K562 (cell line): Measurements from ENCODE around the gene ZNF774. TPM values are rescaled to one million over a fixed set of nuclear protein-coding genes. Genes with fewer than 3 reads are reported as not detected.

Experiments used
- ATF3 ChIP-seq, 2 experiments: fragments of 450-650 bp in 1 of 2; sonication (generic) in 1 of 2; formaldehyde crosslinking in 1 of 2; IDR thresholded peaks in 1 of 2; conservative IDR thresholded peaks in 1 of 2; 2 replicates each; pipeline versions ENCODE4 v1.6.1 to v1.8.1; 2016 to 2023; ENCODE audit warnings: mild to moderate bottlenecking in 2 of 2, moderate library complexity in 2 of 2, inconsistent platforms in 1 of 2, missing genetic modification reagents in 1 of 2
- ATF7 ChIP-seq: fragments of 450-650 bp; IDR thresholded peaks from 2 replicates; pipeline ENCODE4 v1.7.1; 2014; ENCODE audit warnings: mild to moderate bottlenecking, moderate library complexity
- COPS2 ChIP-seq: fragments of 450-650 bp; conservative IDR thresholded peaks from 2 replicates; pipeline ENCODE4 v1.6.1; 2016; ENCODE audit warnings: mild to moderate bottlenecking, moderate library complexity
- CREB1 ChIP-seq, 2 experiments: sonication (generic) in 1 of 2; formaldehyde crosslinking in 1 of 2; IDR thresholded peaks; 2 replicates each; pipeline versions ENCODE4 v1.6.1 to v1.8.0; 2012 to 2022; ENCODE audit warnings: inconsistent platforms in 1 of 2, mild to moderate bottlenecking in 1 of 2, missing genetic modification reagents in 1 of 2, moderate library complexity in 1 of 2
- FOS ChIP-seq: IDR thresholded peaks from 3 replicates; pipeline ENCODE4 v1.6.1; 2011; ENCODE audit not compliant: insufficient read length; ENCODE audit errors: extremely low read depth
- GABPA ChIP-seq: fragments of 200-800 bp; sonication (Bioruptor generic); conservative IDR thresholded peaks from 2 replicates; pipeline ENCODE4 v1.6.1; 2016; ENCODE audit warnings: low read depth, missing genetic modification characterization, missing compliant biosample characterization
- GTF2A2 ChIP-seq: IDR thresholded peaks from 2 replicates; pipeline ENCODE4 v1.6.1; 2016; ENCODE audit warnings: mild to moderate bottlenecking, missing genetic modification characterization, missing compliant biosample characterization
- HDAC1 ChIP-seq, 2 experiments: fragments of 450-650 bp; IDR thresholded peaks; 2 replicates each; pipeline ENCODE4 v1.6.1; 2016 to 2017; ENCODE audit warnings: inconsistent platforms in 1 of 2, mild to moderate bottlenecking in 1 of 2, moderate library complexity in 1 of 2
- JUN ChIP-seq, 2 experiments: sonication (generic) in 1 of 2; formaldehyde crosslinking in 1 of 2; IDR thresholded peaks; 2 replicates each; pipeline versions ENCODE4 v1.6.1 to v1.8.0; 2012 to 2022; ENCODE audit warnings: borderline replicate concordance in 2 of 2, mild to moderate bottlenecking in 2 of 2, improper control_type of control experiment in 1 of 2, low read depth in 1 of 2, low read length in 1 of 2, missing genetic modification reagents in 1 of 2
- LEF1 ChIP-seq: fragments of 450-650 bp; IDR thresholded peaks from 2 replicates; pipeline ENCODE4 v1.6.1; 2016; ENCODE audit warnings: mild to moderate bottlenecking
- SIX5 ChIP-seq, 2 experiments: IDR thresholded peaks; 2 replicates each; pipeline ENCODE4 v1.6.1; 2011; ENCODE audit warnings: low read length in 2 of 2, borderline replicate concordance in 1 of 2, low read depth in 1 of 2, mild to moderate bottlenecking in 1 of 2, moderate library complexity in 1 of 2; ENCODE audit not compliant: insufficient read depth in 1 of 2
- SMARCE1 ChIP-seq: fragments of 450-650 bp; IDR thresholded peaks from 2 replicates; pipeline ENCODE4 v1.7.1; 2016; ENCODE audit warnings: mild to moderate bottlenecking
- SP1 ChIP-seq: sonication (generic); formaldehyde crosslinking; IDR thresholded peaks from 2 replicates; pipeline ENCODE4 v1.8.1; 2022; ENCODE audit warnings: mild to moderate bottlenecking, missing genetic modification reagents
- TRIM28 ChIP-seq: fragments of 450-650 bp; IDR thresholded peaks from 2 replicates; pipeline ENCODE4 v1.6.1; 2017
- UBTF ChIP-seq, 2 experiments: IDR thresholded peaks; 2 replicates each; pipeline ENCODE4 v1.6.1; 2012; ENCODE audit warnings: improper control_type of control experiment in 2 of 2, low read depth in 2 of 2, low read length in 2 of 2, borderline replicate concordance in 1 of 2
- ZNF143 ChIP-seq: sonication (generic); formaldehyde crosslinking; IDR thresholded peaks from 2 replicates; pipeline ENCODE4 v1.9.0; 2022; ENCODE audit warnings: mild to moderate bottlenecking, missing genetic modification reagents
- polyA plus RNA-seq, 8 experiments: library from polyadenylated mRNA; depleted of rRNA in 4 of 8; stranded (reverse) in 5 of 8; unstranded in 3 of 8; fragments of >200 nt; fragmentation: Nextera tagmentation in 2 of 8; fragmentation: Illumina TruSeq in 1 of 8; extraction: Ambion mirVana in 2 of 8; extraction: Trizol in 1 of 8; gene quantifications; 2 replicates each; pipeline versions ENCODE4 v1.2.1 to v1.2.3, GENCODE V29; 2011 to 2014; ENCODE audit warnings: inconsistent platforms in 1 of 8, missing spikeins in 1 of 8
- total RNA-seq, 7 experiments: library from RNA; depleted of rRNA in 6 of 7; stranded (reverse); fragments of >200 nt in 6 of 7; fragmentation: Illumina TruSeq in 2 of 7; extraction: Trizol in 2 of 7; gene quantifications; 2 replicates each; pipeline versions ENCODE4 v1.2.1 to v1.2.3, GENCODE V29; 2011 to 2021; ENCODE audit warnings: low replicate concordance in 1 of 7
- TF ChIP-seq, protein P1 (sequence below): sonication (generic); formaldehyde crosslinking; IDR thresholded peaks from 2 replicates; pipeline ENCODE4 v1.8.0; 2022; ENCODE audit warnings: missing genetic modification reagents, mild to moderate bottlenecking, moderate library complexity, borderline replicate concordance
- TF ChIP-seq, protein P2 (sequence below): sonication (generic); formaldehyde crosslinking; IDR thresholded peaks from 2 replicates; pipeline ENCODE4 v1.8.0; 2022; ENCODE audit warnings: mild to moderate bottlenecking, missing genetic modification reagents

Gene ZNF774
- total and polyA plus RNA-seq, 9 of the 15 experiments (the other 6 are each of a cell fraction or from before 2014, with no cell fraction given) = 0.32 to 2.0 (median 1.2) TPM

DNA sequence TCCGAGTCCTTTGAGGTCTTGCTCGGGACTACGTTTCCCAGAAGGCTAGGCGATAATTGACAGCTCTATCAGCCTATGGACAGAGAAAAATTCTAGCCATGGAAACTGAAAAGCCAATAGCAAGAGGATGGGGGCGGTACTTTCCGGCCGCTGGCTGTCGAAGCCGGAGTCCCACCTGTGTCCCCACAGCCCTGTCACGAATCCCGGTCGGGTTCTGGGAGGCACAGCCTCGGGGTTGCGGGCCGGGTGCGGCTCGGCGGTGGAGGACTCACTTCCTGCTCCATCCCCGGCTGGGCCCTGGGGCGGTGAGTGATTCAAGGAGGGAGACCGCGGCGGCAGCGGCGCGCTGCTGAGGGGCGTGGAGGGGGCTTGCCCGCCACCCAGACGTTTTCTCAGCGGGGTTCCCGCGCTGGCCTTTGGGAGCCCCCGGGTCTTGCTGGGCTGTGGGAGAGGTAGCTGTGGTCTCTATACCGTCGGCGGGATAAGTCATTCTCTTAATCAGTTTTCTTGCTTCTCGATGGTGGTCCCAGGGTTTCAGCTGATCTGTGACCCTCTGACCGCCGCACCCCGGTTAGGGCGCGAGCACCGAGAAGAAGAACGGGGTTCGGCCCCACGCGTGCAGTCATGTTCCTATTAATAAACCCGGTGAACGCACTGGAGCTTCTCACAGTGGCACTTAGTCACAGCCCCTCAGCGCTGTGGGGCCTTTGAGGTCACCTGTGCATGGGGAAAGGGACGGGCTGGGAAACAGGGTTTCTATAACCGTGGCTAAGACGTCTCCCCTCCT, at the start of gene ZNF774 (continued):
- TF ChIP-seq ATF3 (IDR thresholded peaks at IDR 0.05) = peak; percentile 39; the same call in 1 of the 2 replicates
- TF ChIP-seq ATF3 (CRISPR knock-in tag; conservative IDR thresholded peaks at IDR 0.05) = no peak
- TF ChIP-seq FOS = peak; percentile 95
- TF ChIP-seq LEF1 = no peak
- TF ChIP-seq, protein P1, sequence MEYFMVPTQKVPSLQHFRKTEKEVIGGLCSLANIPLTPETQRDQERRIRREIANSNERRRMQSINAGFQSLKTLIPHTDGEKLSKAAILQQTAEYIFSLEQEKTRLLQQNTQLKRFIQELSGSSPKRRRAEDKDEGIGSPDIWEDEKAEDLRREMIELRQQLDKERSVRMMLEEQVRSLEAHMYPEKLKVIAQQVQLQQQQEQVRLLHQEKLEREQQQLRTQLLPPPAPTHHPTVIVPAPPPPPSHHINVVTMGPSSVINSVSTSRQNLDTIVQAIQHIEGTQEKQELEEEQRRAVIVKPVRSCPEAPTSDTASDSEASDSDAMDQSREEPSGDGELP (CRISPR knock-in tag) = peak; percentile 86; the same call in 1 of the 2 replicates
- peak; percentile 62 for TF ChIP-seq ATF7
- peak in 1 of 2 experiments; percentile 81; a peak in 2 of 4 replicates for TF ChIP-seq HDAC1 (IDR thresholded peaks at IDR 0.05)
- TF ChIP-seq UBTF (IDR thresholded peaks at IDR 0.05; ENCODE audit: borderline replicate concordance in 1 of 2, low read depth in 2 of 2, low read length in 2 of 2) = peak; percentile 69 to 89; a peak in 3 of 4 replicates
- peak; percentile 80 to 89 for TF ChIP-seq SIX5 (IDR thresholded peaks at IDR 0.05; ENCODE audit: borderline replicate concordance in 1 of 2, insufficient read depth in 1 of 2, low read depth in 1 of 2, low read length in 2 of 2)
- peak; percentile 91 for TF ChIP-seq GABPA (tag)
- 0 out of 2 replicates have a peak, but pooled peaks have one; percentile 9 for TF ChIP-seq CREB1 (IDR thresholded peaks at IDR 0.05)
- TF ChIP-seq CREB1 (CRISPR knock-in tag; IDR thresholded peaks at IDR 0.05) = peak; percentile 49; the same call in 1 of the 2 replicates
- no peak for TF ChIP-seq SMARCE1
- TF ChIP-seq ZNF143 = peak; percentile 92
- TF ChIP-seq SP1 = peak; percentile 47; the same call in 1 of the 2 replicates
- no peak for TF ChIP-seq GTF2A2
- TF ChIP-seq COPS2 = no peak
- TF ChIP-seq TRIM28 = no peak
- peak; percentile 18; the same call in 1 of the 2 replicates for TF ChIP-seq JUN (IDR thresholded peaks at IDR 0.05; ENCODE audit: borderline replicate concordance, low read depth, low read length)
- peak; percentile 72; the same call in 1 of the 2 replicates for TF ChIP-seq JUN (CRISPR knock-in tag; IDR thresholded peaks at IDR 0.05; ENCODE audit: borderline replicate concordance)
- TF ChIP-seq, protein P2, sequence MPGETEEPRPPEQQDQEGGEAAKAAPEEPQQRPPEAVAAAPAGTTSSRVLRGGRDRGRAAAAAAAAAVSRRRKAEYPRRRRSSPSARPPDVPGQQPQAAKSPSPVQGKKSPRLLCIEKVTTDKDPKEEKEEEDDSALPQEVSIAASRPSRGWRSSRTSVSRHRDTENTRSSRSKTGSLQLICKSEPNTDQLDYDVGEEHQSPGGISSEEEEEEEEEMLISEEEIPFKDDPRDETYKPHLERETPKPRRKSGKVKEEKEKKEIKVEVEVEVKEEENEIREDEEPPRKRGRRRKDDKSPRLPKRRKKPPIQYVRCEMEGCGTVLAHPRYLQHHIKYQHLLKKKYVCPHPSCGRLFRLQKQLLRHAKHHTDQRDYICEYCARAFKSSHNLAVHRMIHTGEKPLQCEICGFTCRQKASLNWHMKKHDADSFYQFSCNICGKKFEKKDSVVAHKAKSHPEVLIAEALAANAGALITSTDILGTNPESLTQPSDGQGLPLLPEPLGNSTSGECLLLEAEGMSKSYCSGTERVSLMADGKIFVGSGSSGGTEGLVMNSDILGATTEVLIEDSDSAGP (CRISPR knock-in tag) = no peak
